ENCODE results near the gene GPR42.

DNA sequence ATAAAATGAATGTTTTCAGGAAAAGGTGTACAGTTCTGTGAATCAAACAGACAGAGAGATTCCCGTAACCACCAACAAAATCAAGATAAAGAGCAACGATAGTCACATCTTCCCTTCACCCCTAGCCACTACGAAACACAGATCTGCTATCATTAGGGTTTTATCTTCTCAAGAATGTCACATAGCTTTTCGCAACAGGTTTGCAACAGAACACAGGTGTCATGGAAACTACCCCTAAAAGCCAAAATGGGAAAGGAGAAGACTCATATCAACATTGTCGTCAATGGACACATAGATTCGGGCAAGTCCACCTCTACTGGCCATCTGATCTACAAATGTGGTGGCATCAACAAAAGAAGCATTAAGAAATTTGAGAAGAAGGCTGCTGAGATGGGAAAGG lies 11.1 kb downstream of the GPR42 start:
- TF ChIP-seq, protein P1, sequence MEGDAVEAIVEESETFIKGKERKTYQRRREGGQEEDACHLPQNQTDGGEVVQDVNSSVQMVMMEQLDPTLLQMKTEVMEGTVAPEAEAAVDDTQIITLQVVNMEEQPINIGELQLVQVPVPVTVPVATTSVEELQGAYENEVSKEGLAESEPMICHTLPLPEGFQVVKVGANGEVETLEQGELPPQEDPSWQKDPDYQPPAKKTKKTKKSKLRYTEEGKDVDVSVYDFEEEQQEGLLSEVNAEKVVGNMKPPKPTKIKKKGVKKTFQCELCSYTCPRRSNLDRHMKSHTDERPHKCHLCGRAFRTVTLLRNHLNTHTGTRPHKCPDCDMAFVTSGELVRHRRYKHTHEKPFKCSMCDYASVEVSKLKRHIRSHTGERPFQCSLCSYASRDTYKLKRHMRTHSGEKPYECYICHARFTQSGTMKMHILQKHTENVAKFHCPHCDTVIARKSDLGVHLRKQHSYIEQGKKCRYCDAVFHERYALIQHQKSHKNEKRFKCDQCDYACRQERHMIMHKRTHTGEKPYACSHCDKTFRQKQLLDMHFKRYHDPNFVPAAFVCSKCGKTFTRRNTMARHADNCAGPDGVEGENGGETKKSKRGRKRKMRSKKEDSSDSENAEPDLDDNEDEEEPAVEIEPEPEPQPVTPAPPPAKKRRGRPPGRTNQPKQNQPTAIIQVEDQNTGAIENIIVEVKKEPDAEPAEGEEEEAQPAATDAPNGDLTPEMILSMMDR (IDR thresholded peaks at IDR 0.05) = no peak
- TF ChIP-seq POLR2AphosphoS5 (IDR thresholded peaks at IDR 0.05) (no peak), EP300 (IDR thresholded peaks at IDR 0.05) (no peak), POLR2A (IDR thresholded peaks at IDR 0.05) (no peak)

Measured in suprapubic skin (tissue), 4 donors.